Activated CD4-positive, alpha-beta T cell treated with anti-CD3 and anti-CD28 coated beads, Interleukin-2, Interleukin-6, amounts not matched to agents 100 ng/mL and 50 ng/mL, durations not matched to agents 16 hours and 8 hours (primary cell): ENCODE results near the gene FCER1G.
"Not testable (repeated sequence)": the region's sequence is repeated elsewhere in the genome, so short reads cannot be mapped to it uniquely, and the experiment has no call there.

ENCODE experiments used
- DNase-seq: peaks from one replicate; pipeline ENCODE4 v3.0.0-alpha.2; 2020

The FCER1G gene

GRCh38 chr1:161235957-161236775 is 21.1 kb downstream of the FCER1G start:
- no peak for DNase-seq

- DNase-seq: no peak
These were observed 23.0 kb downstream of the FCER1G start, which contains the start of gene NR1I3 for GRCh38 chr1:161238039-161238473. NR1I3 (minus strand) TSS chr1:161238203; CDS start chr1:161236565, 1,638 bp downstream.

GRCh38 chr1:161241682-161242081 is 26.6 kb downstream of the FCER1G start:
- DNase-seq: no peak

GRCh38 chr1:161242313-161242712 is 27.2 kb downstream of the FCER1G start:
- no peak for DNase-seq

GRCh38 chr1:161244888-161245287 is 29.8 kb downstream of the FCER1G start:
- no peak for DNase-seq

GRCh38 chr1:161250100-161250499 is 35.0 kb downstream of the FCER1G start:
- not testable (repeated sequence) for DNase-seq

GRCh38 chr1:161250829-161251228 is 35.7 kb downstream of the FCER1G start:
- DNase-seq: no peak

- no peak for DNase-seq
These were observed 36.5 kb downstream of the FCER1G start for GRCh38 chr1:161251579-161251978.

GRCh38 chr1:161255302-161255701 is 40.2 kb downstream of the FCER1G start:
- DNase-seq: not testable (repeated sequence)

- DNase-seq: not testable (repeated sequence)
These were observed 40.9 kb downstream of the FCER1G start for GRCh38 chr1:161255955-161256520.

GRCh38 chr1:161257109-161257508 is 42.0 kb downstream of the FCER1G start:
- DNase-seq: not testable (repeated sequence)

GRCh38 chr1:161258439-161259344 is 43.6 kb downstream of the FCER1G start, which contains the start of gene PCP4L1:
PCP4L1 (plus strand) TSS chr1:161258745; CDS start chr1:161258975, 230 bp downstream.
- peak; percentile 46 for DNase-seq

- no peak for DNase-seq
These were observed 44.2 kb downstream of the FCER1G start for GRCh38 chr1:161259345-161259702.

GRCh38 chr1:161259765-161260164 is 44.7 kb downstream of the FCER1G start:
- no peak for DNase-seq

GRCh38 chr1:161260376-161261260 is 45.5 kb downstream of the FCER1G start:
- no peak for DNase-seq

GRCh38 chr1:161261261-161262235 is 46.5 kb downstream of the FCER1G start:
- no peak for DNase-seq

- DNase-seq: no peak
These were observed 50.2 kb downstream of the FCER1G start for GRCh38 chr1:161265305-161265704.

- DNase-seq: no peak
These were observed 51.1 kb downstream of the FCER1G start for GRCh38 chr1:161266202-161266601.

- no peak for DNase-seq
These were observed 51.7 kb downstream of the FCER1G start for GRCh38 chr1:161266836-161267235.

GRCh38 chr1:161267321-161267720 is 52.2 kb downstream of the FCER1G start:
- no peak for DNase-seq
